Trophoblast cell (in vitro differentiated cells and primary cell): ENCODE measurements around the gene ADORA3.

Experiments
- DNase-seq, 2 donors: peaks; one replicate each; pipeline ENCODE4 v3.0.0-alpha.2; 2016
- H2AFZ ChIP-seq: 2 replicates; pipeline ENCODE4 v1.6.1; 2013; ENCODE audit warnings: low read length, moderate library complexity, mild to moderate bottlenecking; ENCODE audit not compliant: insufficient read depth, poor library complexity
- H2AK5ac ChIP-seq: 2 replicates; pipeline ENCODE4 v1.6.1; 2013; ENCODE audit warnings: mild to moderate bottlenecking, low read length
- H2BK120ac ChIP-seq: 2 replicates; pipeline ENCODE4 v1.6.1; 2013; ENCODE audit warnings: low read length, mild to moderate bottlenecking, moderate library complexity; ENCODE audit not compliant: insufficient read depth, poor library complexity
- H2BK12ac ChIP-seq: 2 replicates; pipeline ENCODE4 v1.6.1; 2013; ENCODE audit warnings: mild to moderate bottlenecking, low read length, moderate library complexity
- H2BK5ac ChIP-seq: 2 replicates; pipeline ENCODE4 v1.6.1; 2013; ENCODE audit warnings: low read length, low read depth, moderate library complexity, mild to moderate bottlenecking; ENCODE audit not compliant: poor library complexity
- H3K14ac ChIP-seq: 2 replicates; pipeline ENCODE4 v1.6.1; 2013; ENCODE audit warnings: mild to moderate bottlenecking, low read length
- H3K18ac ChIP-seq: 2 replicates; pipeline ENCODE4 v1.6.1; 2013; ENCODE audit warnings: mild to moderate bottlenecking, low read length
- H3K23ac ChIP-seq: 2 replicates; pipeline ENCODE4 v1.6.1; 2013; ENCODE audit warnings: low read length
- H3K27ac ChIP-seq: 2 replicates; pipeline ENCODE4 v1.5.1; 2013; ENCODE audit warnings: low read depth, mild to moderate bottlenecking, inconsistent platforms, low read length, moderate library complexity
- H3K27me3 ChIP-seq: 2 replicates; pipeline ENCODE4 v1.6.1; 2013; ENCODE audit warnings: inconsistent platforms, mild to moderate bottlenecking, low read length, moderate library complexity; ENCODE audit not compliant: insufficient read depth
- H3K36me3 ChIP-seq, 2 experiments: 1 replicate in 1 of 2; 2 replicates in 1 of 2; pipeline ENCODE4 v1.6.1; 2013; ENCODE audit warnings: low read length in 2 of 2, mild to moderate bottlenecking in 2 of 2, moderate library complexity in 1 of 2; ENCODE audit not compliant: insufficient read depth in 2 of 2, control insufficient read depth in 1 of 2
- H3K4ac ChIP-seq: 2 replicates; pipeline ENCODE4 v1.6.1; 2013; ENCODE audit warnings: low read depth, mild to moderate bottlenecking, low read length, moderate library complexity
- H3K4me1 ChIP-seq, 2 experiments: 1 replicate in 1 of 2; 2 replicates in 1 of 2; pipeline ENCODE4 v1.6.1; 2013; ENCODE audit warnings: low read length in 2 of 2, mild to moderate bottlenecking in 2 of 2, moderate library complexity in 1 of 2; ENCODE audit not compliant: insufficient read depth in 2 of 2, control insufficient read depth in 1 of 2
- H3K4me2 ChIP-seq: 2 replicates; pipeline ENCODE4 v1.6.1; 2013; ENCODE audit warnings: inconsistent platforms, mild to moderate bottlenecking, low read length, moderate library complexity
- H3K4me3 ChIP-seq: 2 replicates; pipeline ENCODE4 v1.5.1; 2013; ENCODE audit warnings: mild to moderate bottlenecking, low read depth, low read length, inconsistent platforms
- H3K79me1 ChIP-seq: one replicate; pipeline ENCODE4 v1.6.1; 2013; ENCODE audit warnings: low read length
- H3K79me2 ChIP-seq: 2 replicates; pipeline ENCODE4 v1.6.1; 2013; ENCODE audit warnings: low read length, mild to moderate bottlenecking; ENCODE audit not compliant: control insufficient read depth, insufficient read depth, poor library complexity
- H3K9ac ChIP-seq: 2 replicates; pipeline ENCODE4 v1.6.1; 2013; ENCODE audit warnings: mild to moderate bottlenecking, low read length
- H3K9me3 ChIP-seq: 2 replicates; pipeline ENCODE4 v1.6.1; 2013; ENCODE audit warnings: low read depth, mild to moderate bottlenecking, control low read depth, inconsistent platforms, low read length; ENCODE audit not compliant: insufficient read depth
- H4K12ac ChIP-seq: 2 replicates; pipeline ENCODE4 v1.6.1; 2013; ENCODE audit warnings: low read depth, mild to moderate bottlenecking, low read length, moderate library complexity
- H4K8ac ChIP-seq: 2 replicates; pipeline ENCODE4 v1.6.1; 2013; ENCODE audit warnings: low read depth, mild to moderate bottlenecking, low read length, moderate library complexity
- H4K91ac ChIP-seq: one replicate; pipeline ENCODE4 v1.6.1; 2013; ENCODE audit warnings: low read depth, mild to moderate bottlenecking, low read length, moderate library complexity
- WGBS: extraction: QIAGEN DNeasy Blood & Tissue Kit; methylation state at CpG from one replicate; pipeline ENCODE4 v1.1.7; 2013; ENCODE audit warnings: missing lambda C conversion rate; ENCODE audit not compliant: insufficient read length, insufficient coverage; ENCODE audit errors: extremely low coverage; 5-methylcytosine and 5-hydroxymethylcytosine counted together

ADORA3 gene

DNA sequence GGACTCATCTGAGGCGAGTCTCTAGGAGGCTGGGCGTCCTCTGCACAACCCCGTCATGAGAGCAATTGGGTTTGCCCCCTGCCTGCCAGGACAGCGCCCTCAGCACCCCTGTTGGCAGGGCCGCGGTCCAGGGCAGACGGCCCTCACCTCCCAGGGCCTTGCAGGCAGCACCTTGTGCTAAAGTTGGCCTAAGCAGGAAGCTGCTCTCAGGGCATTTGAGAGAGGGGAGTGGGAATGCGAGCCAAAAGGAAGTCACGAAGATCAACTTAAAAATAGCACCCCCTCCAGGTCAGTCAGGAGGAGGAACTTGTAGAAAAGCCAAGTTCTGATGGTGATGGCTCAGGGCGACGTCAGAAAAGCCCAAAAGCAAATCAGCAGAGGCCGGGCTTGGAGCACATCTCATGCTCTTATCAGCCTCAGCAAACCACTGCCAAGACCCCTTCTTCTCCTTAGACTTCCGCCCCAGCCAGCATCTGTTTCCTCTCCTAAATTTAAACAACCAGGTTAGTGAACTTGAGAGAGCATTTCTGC is 12.6 kb upstream of the ADORA3 start:
- H3K4me3 ChIP-seq, result no peak overlapping the region
- H3K36me3 ChIP-seq, result no peaks in the 10 kb centered on the region
- H3K18ac ChIP-seq, result no peak overlapping the region
- H2AFZ ChIP-seq, result no peak overlapping the region
- H3K27ac ChIP-seq, result no peak overlapping the region
- no peak overlapping the region for H2BK120ac ChIP-seq
- no peak overlapping the region for H4K91ac ChIP-seq
- no peak overlapping the region for H2BK12ac ChIP-seq
- WGBS, result no CpG with 5 or more reads among the region's 13 CpGs
- H2AK5ac ChIP-seq, result no peak overlapping the region
- H3K4me2 ChIP-seq, result no peak overlapping the region
- peaks cover 2% of the 10 kb centered on the region for H3K9me3 ChIP-seq
- H3K9ac ChIP-seq, result no peak overlapping the region
- H3K79me1 ChIP-seq, result no peaks in the 10 kb centered on the region
- no peak overlapping the region for H4K8ac ChIP-seq
- no peak overlapping the region for H3K23ac ChIP-seq
- no peaks in the 10 kb centered on the region for H3K27me3 ChIP-seq
- no peak for DNase-seq
- H3K14ac ChIP-seq, result no peak overlapping the region
- no peak overlapping the region for H2BK5ac ChIP-seq
- H4K12ac ChIP-seq, result no peak overlapping the region
- no peak overlapping the region for H3K4ac ChIP-seq
- no peaks in the 10 kb centered on the region for H3K4me1 ChIP-seq
- H3K79me2 ChIP-seq, result no peaks in the 10 kb centered on the region

DNA sequence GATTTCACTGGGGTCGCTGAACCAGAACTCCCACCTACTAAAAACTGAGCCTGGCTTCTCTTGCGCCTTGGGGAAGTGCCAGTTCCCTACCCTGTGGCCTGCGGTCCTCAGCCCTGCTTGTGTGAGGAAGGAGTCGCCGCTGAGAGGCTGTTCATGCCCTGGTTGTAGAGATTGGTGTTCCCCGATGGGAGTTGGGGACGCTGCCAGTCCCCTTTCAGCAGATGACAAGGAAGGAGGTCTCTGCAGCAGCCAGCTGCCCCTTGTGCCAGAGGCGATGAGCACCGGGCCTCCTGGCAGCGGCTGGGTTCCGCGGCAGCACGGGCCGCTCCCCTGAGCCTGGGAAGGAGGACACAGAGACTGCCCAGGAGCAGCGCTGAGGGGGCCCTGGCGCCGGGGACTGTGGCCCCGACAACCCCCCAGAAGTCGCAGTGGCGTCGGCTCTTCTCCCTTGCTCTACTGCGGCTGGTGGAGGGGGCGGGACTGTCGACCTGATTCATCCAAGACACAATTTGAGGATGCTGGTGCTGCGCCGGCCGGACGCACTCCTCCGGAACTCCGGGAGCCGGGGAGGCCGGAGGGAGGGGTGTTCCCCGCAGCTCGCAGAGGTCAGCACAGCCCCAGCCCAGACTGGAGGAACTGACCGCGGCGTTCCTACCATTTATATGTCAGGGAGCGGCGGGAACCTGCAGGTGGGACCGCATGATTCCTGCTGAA is 12.0 kb upstream of the ADORA3 start:
- no peak overlapping the region for H4K91ac ChIP-seq
- no peaks in the 10 kb centered on the region for H3K4me1 ChIP-seq
- no peak overlapping the region for H4K12ac ChIP-seq
- H2BK120ac ChIP-seq, result no peak overlapping the region
- no peaks in the 10 kb centered on the region for H3K79me2 ChIP-seq
- H2AFZ ChIP-seq, result no peak overlapping the region
- no peak for DNase-seq
- H3K23ac ChIP-seq, result no peak overlapping the region
- H3K9me3 ChIP-seq, result peaks cover 2% of the 10 kb centered on the region
- H4K8ac ChIP-seq, result no peak overlapping the region
- WGBS, result no CpG with 5 or more reads among the region's 40 CpGs
- H2AK5ac ChIP-seq, result no peak overlapping the region
- no peak overlapping the region for H3K18ac ChIP-seq
- H3K27me3 ChIP-seq, result no peaks in the 10 kb centered on the region
- H3K4me2 ChIP-seq, result no peak overlapping the region
- no peak overlapping the region for H3K14ac ChIP-seq
- no peak overlapping the region for H3K27ac ChIP-seq
- no peaks in the 10 kb centered on the region for H3K36me3 ChIP-seq
- H2BK5ac ChIP-seq, result no peak overlapping the region
- no peak overlapping the region for H3K4ac ChIP-seq
- H3K9ac ChIP-seq, result no peak overlapping the region
- H3K79me1 ChIP-seq, result no peaks in the 10 kb centered on the region
- H2BK12ac ChIP-seq, result no peak overlapping the region
- H3K4me3 ChIP-seq, result no peak overlapping the region

DNA sequence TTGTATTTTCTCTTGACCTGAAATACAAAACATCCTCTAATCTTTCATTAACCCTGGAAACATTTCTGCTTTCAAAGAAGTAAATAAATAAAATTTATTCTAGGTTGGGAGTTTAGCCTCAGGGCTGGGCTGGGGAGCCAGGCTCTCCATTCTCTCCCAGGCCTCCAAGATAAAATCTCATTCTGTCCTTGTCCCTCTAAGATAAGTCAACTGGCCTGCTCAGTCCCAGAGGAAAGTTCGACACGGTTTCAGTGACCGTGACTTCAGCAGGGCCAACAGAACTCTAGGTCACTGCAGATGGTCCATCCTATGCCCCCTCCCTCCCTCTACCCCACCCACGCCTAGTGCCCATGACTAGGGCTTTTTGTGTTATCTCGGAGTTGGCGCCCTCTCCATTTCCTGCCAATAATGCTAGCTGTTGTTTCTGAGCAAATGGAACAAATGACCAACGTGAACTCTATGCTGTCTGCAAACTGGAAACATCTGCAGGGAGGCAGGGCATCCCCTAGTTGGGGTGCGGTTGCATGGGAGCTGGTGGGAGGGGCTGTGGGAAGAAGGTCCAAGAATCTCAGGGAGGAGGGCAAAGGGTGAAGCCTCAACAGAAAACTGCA is 10.1 kb upstream of the ADORA3 start:
- Histone ChIP-seq H3K23ac (no peak overlapping the region), H2AFZ (no peak overlapping the region), H2BK120ac (no peak overlapping the region), H3K4me3 (no peak overlapping the region), H2BK5ac (no peak overlapping the region), H3K4me2 (no peak overlapping the region), H3K18ac (no peak overlapping the region), H4K91ac (no peak overlapping the region), H3K4ac (no peak overlapping the region), H3K27me3 (no peaks in the 10 kb centered on the region), H4K8ac (no peak overlapping the region), H3K27ac (no peak overlapping the region), H4K12ac (no peak overlapping the region), H3K4me1 (no peaks in the 10 kb centered on the region), H3K79me1 (no peaks in the 10 kb centered on the region), H3K9ac (no peak overlapping the region), H3K36me3 (no peaks in the 10 kb centered on the region), H2BK12ac (no peak overlapping the region), H2AK5ac (no peak overlapping the region), H3K9me3 (peaks cover 2% of the 10 kb centered on the region), H3K14ac (no peak overlapping the region), H3K79me2 (no peaks in the 10 kb centered on the region)
- DNase-seq, result no peak
- WGBS, result no CpG with 5 or more reads among the region's 8 CpGs

DNA sequence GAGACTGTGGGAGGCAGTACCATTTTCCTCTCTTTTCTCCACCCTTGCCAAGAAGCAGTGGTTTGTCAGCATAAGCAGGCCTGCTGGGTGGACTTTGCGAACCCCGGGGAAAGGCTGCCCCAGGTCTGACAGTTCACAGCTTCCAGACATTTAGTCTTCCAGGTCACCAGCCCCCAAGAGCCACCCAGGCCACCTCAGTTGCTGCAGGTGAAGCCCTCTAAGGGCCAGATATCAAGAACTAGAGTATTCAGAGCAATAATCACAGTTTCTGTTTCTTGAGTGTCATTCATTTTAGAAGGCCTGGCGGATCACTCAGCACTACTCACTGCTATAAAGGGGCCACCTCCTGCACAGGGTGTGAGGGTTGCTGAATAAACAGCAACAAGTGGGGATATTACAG is 9.5 kb upstream of the ADORA3 start:
- H3K4ac ChIP-seq, result no peak overlapping the region
- no peak overlapping the region for H3K18ac ChIP-seq
- H2BK120ac ChIP-seq, result no peak overlapping the region
- WGBS, result no CpG with 5 or more reads among the region's 3 CpGs
- H3K79me1 ChIP-seq, result peaks cover 2% of the 10 kb centered on the region
- H2BK5ac ChIP-seq, result no peak overlapping the region
- no peak overlapping the region for H3K14ac ChIP-seq
- no peaks in the 10 kb centered on the region for H3K36me3 ChIP-seq
- no peak overlapping the region for H4K91ac ChIP-seq
- H3K27ac ChIP-seq, result no peak overlapping the region
- no peak overlapping the region for H2AK5ac ChIP-seq
- H2AFZ ChIP-seq, result no peak overlapping the region
- H3K4me1 ChIP-seq, result no peaks in the 10 kb centered on the region
- no peak overlapping the region for H3K9ac ChIP-seq
- H3K23ac ChIP-seq, result no peak overlapping the region
- no peaks in the 10 kb centered on the region for H3K79me2 ChIP-seq
- peaks cover 2% of the 10 kb centered on the region for H3K9me3 ChIP-seq
- H3K4me3 ChIP-seq, result no peak overlapping the region
- H4K12ac ChIP-seq, result no peak overlapping the region
- H3K4me2 ChIP-seq, result no peak overlapping the region
- DNase-seq, result no peak
- no peak overlapping the region for H2BK12ac ChIP-seq
- no peak overlapping the region for H4K8ac ChIP-seq
- H3K27me3 ChIP-seq, result no peaks in the 10 kb centered on the region
